GM12874 (cell line): Measurements from ENCODE around the gene RPS15.

Experiments
- CTCF ChIP-seq: IDR thresholded peaks from 2 replicates; pipeline ENCODE4 v1.5.1; 2011; ENCODE audit warnings: low read depth, mild to moderate bottlenecking, control low read depth, low read length, moderate library complexity; ENCODE audit not compliant: insufficient read depth

The RPS15 gene

GRCh38 chr19:1483131-1483978, 45.2 kb downstream of the RPS15 start:
- TF ChIP-seq CTCF, result no peak

- TF ChIP-seq CTCF, result no peak
Measured at GRCh38 chr19:1483979-1484428, 45.8 kb downstream of the RPS15 start.

- no peak for TF ChIP-seq CTCF
Measured at GRCh38 chr19:1486720-1487575, 48.8 kb downstream of the RPS15 start.

- no peak for TF ChIP-seq CTCF
Measured at GRCh38 chr19:1487576-1488281, 49.5 kb downstream of the RPS15 start.

- TF ChIP-seq CTCF, result no peak
Measured at GRCh38 chr19:1488282-1488601, 50.0 kb downstream of the RPS15 start.

GRCh38 chr19:1489463-1490310, 51.5 kb downstream of the RPS15 start:
- no peak for TF ChIP-seq CTCF
